Heart left ventricle (tissue), 13 donors: ENCODE data around the gene ATRX.

ENCODE experiments used
- POLR2A ChIP-seq, 2 donors: fragments of 450-650 bp; IDR thresholded peaks; one replicate each; pipeline ENCODE4 v1.6.1; 2017; ENCODE audit warnings: antibody characterized with exemption in 2 of 2, mild to moderate bottlenecking in 2 of 2, moderate library complexity in 2 of 2
- TF ChIP-seq, protein P1 (sequence below), 12 donors: fragments of 200-600 bp; sonication (generic) in 4 of 12; IDR thresholded peaks; one replicate each; pipeline versions ENCODE4 v1.5.0 to v1.8.0; 2018 to 2022; ENCODE audit warnings: antibody characterized with exemption in 12 of 12, mild to moderate bottlenecking in 5 of 12
- donor health status: ischemic (EF 13 %, LVEDD 7.1; RV severe dilation, severe dysfunction).
- donor health status: DM: no; HTN: yes; CAD: no.
- donor health status: DM: no; HTN: no; CAD: no.
- donor health status: ischemic (EF 25% LVEDD 6.9; RV normal size, moderate dysfunction).
- donor health status: ischemic (EF 25% LVEDD 5.7; RV mildly dilated, moderate dysfunction).
- donor health status: ischemic (EF 35%, LVEDD 5.7; RV mildly dilated, moderate dysfunction).
- donor health status: nonischemic (EF 11% LVEDD 7.7; RV severe dilation, severe dysfunction).
- donor health status: DM: yes; HTN: yes; CAD: no.
- donor health status: PGD.
- donor health status: ischemic (EF 29% LVEDD 5.4; RV normal size, mild dysfunction).
- donor health status: nonischemic (EF 23%, LVEDD 6.1; RV moderate dilation, normal function).

DNA sequence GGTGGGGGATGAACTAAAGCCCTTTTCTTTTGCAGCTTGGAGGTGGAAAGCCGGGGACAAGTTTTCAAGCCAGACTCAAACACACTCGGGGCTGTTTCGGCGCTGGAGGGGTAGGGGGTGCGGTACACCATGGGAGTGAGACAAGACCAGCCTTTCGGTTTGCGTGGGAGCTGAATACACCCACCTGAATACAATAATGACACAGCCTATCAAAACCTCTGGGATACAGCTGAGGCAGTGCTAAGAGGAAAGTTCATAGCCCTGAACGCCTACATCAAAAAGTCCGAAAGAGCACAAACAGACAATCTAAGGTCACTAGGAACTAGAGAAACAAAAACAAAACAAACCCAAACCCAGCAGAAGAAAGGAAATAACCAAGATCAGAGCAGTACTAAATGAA lies 163.3 kb downstream of the ATRX start:
- TF ChIP-seq, protein P1, sequence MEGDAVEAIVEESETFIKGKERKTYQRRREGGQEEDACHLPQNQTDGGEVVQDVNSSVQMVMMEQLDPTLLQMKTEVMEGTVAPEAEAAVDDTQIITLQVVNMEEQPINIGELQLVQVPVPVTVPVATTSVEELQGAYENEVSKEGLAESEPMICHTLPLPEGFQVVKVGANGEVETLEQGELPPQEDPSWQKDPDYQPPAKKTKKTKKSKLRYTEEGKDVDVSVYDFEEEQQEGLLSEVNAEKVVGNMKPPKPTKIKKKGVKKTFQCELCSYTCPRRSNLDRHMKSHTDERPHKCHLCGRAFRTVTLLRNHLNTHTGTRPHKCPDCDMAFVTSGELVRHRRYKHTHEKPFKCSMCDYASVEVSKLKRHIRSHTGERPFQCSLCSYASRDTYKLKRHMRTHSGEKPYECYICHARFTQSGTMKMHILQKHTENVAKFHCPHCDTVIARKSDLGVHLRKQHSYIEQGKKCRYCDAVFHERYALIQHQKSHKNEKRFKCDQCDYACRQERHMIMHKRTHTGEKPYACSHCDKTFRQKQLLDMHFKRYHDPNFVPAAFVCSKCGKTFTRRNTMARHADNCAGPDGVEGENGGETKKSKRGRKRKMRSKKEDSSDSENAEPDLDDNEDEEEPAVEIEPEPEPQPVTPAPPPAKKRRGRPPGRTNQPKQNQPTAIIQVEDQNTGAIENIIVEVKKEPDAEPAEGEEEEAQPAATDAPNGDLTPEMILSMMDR (IDR thresholded peaks at IDR 0.05), result no peak
- no peak for TF ChIP-seq POLR2A (IDR thresholded peaks at IDR 0.05)
